H1 (cell line): Measurements from ENCODE around the gene GSTO2. TPM values are rescaled to one million over a fixed set of nuclear protein-coding genes. Genes with fewer than 3 reads are reported as not detected.

Source experiments
- CTCF ChIA-PET: fragments of 300-600 bp; sonication (Branson Sonifier 250); formaldehyde crosslinking; loops from one replicate; lab custom pipeline; 2021; ENCODE audit not compliant: partially characterized antibody; lab: Charles Lee
- POLR2A ChIA-PET: fragments of 300-600 bp; sonication (Branson Sonifier 250); formaldehyde crosslinking; loops from one replicate; lab custom pipeline; 2021; ENCODE audit warnings: inconsistent platforms; ENCODE audit not compliant: partially characterized antibody; lab: Charles Lee
- DNase-seq, 2 experiments: peaks; one replicate each; pipeline versions ENCODE4 v3.0.0 to v3.0.0-alpha.2; 2010 to 2022; ENCODE audit warnings: low spot score in 2 of 2, low read depth in 1 of 2, mixed read lengths in 1 of 2
- FAIRE-seq: peaks from 2 replicates; lab custom pipeline; 2011; peaks lifted over from hg19 to GRCh38; lab: Jason Lieb, UNC
- H2AFZ ChIP-seq: 2 replicates; pipeline ENCODE4 v1.8.1; 2012; ENCODE audit warnings: low read length, inconsistent platforms
- H2AK5ac ChIP-seq: 2 replicates; pipeline ENCODE4 v1.6.1; 2013; ENCODE audit warnings: low read depth, low read length
- H2BK120ac ChIP-seq: replicated peaks from 2 replicates; pipeline ENCODE3; 2013; ENCODE audit warnings: low read depth, low read length, inconsistent platforms
- H2BK12ac ChIP-seq: 2 replicates; pipeline ENCODE4 v1.6.1; 2013; ENCODE audit warnings: low read depth, low read length
- H2BK15ac ChIP-seq: 2 replicates; pipeline ENCODE4 v1.6.1; 2013; ENCODE audit warnings: low read length
- H2BK20ac ChIP-seq: 2 replicates; pipeline ENCODE4 v1.6.1; 2013; ENCODE audit warnings: low read length
- H2BK5ac ChIP-seq: 2 replicates; pipeline ENCODE4 v1.6.1; 2013; ENCODE audit warnings: low read depth, low read length
- H3K14ac ChIP-seq: 2 replicates; pipeline ENCODE4 v1.6.1; 2013; ENCODE audit warnings: inconsistent platforms; ENCODE audit not compliant: insufficient read length
- H3K18ac ChIP-seq: 2 replicates; pipeline ENCODE4 v1.6.1; 2013; ENCODE audit warnings: low read length; ENCODE audit errors: extremely low read depth
- H3K23ac ChIP-seq: 2 replicates; pipeline ENCODE4 v1.6.1; 2013; ENCODE audit warnings: inconsistent platforms; ENCODE audit not compliant: insufficient read length
- H3K23me2 ChIP-seq: 2 replicates; pipeline ENCODE4 v1.6.1; 2013; ENCODE audit warnings: low read depth, low read length
- H3K27ac ChIP-seq: 2 replicates; pipeline ENCODE4 v1.6.1; 2011; ENCODE audit warnings: low read depth, low read length, inconsistent platforms
- H3K27me3 ChIP-seq, 4 experiments: replicated peaks in 1 of 4; 1 replicate in 1 of 4; 2 replicates in 3 of 4; pipeline versions ENCODE4 v1.6.1 to v1.8.1; 2011 to 2013; ENCODE audit warnings: low read length in 3 of 4, mild to moderate bottlenecking in 3 of 4, inconsistent platforms in 2 of 4, mixed read lengths in 2 of 4, moderate library complexity in 1 of 4; ENCODE audit not compliant: control insufficient read depth in 3 of 4, insufficient read depth in 3 of 4; ENCODE audit errors: extremely low read depth in 1 of 4
- H3K36me3 ChIP-seq, 4 experiments: 2 replicates each; pipeline versions ENCODE4 v1.6.1 to v1.8.1; 2011 to 2013; ENCODE audit warnings: mild to moderate bottlenecking in 4 of 4, low read length in 3 of 4, moderate library complexity in 2 of 4, control low read depth in 1 of 4, inconsistent platforms in 1 of 4; ENCODE audit not compliant: insufficient read depth in 4 of 4, control insufficient read depth in 2 of 4
- H3K4ac ChIP-seq: replicated peaks from 2 replicates; pipeline ENCODE3; 2013; ENCODE audit warnings: low read length, low read depth, mixed read lengths, inconsistent platforms; ENCODE audit not compliant: insufficient read length
- H3K4me1 ChIP-seq, 4 experiments: replicated peaks in 1 of 4; 1 replicate in 1 of 4; 2 replicates in 3 of 4; pipeline versions ENCODE4 v1.6.1 to v1.8.1; 2011 to 2013; ENCODE audit warnings: low read length in 3 of 4, inconsistent platforms in 2 of 4, mixed read lengths in 1 of 4; ENCODE audit not compliant: insufficient read depth in 4 of 4, control insufficient read depth in 3 of 4
- H3K4me2 ChIP-seq, 2 experiments: 2 replicates each; pipeline versions ENCODE4 v1.6.1 to v1.8.1; 2011 to 2013; ENCODE audit warnings: low read depth in 2 of 2, low read length in 2 of 2, control low read depth in 1 of 2, inconsistent platforms in 1 of 2, mild to moderate bottlenecking in 1 of 2; ENCODE audit not compliant: insufficient read depth in 1 of 2
- H3K4me3 ChIP-seq, 4 experiments: fragments of 200-600, 300-600 bp in 1 of 4; sonication (generic), shearing (Covaris generic), sonication (Bioruptor Twin) in 1 of 4; 2 replicates each; pipeline versions ENCODE4 v1.5.1 to v1.8.1; 2011 to 2016; ENCODE audit warnings: low read length in 4 of 4, low read depth in 3 of 4, control low read depth in 2 of 4, inconsistent platforms in 2 of 4, mild to moderate bottlenecking in 2 of 4, mixed read lengths in 1 of 4, moderate library complexity in 1 of 4; ENCODE audit not compliant: insufficient read depth in 2 of 4; ENCODE audit errors: extremely low read depth in 1 of 4
- H3K56ac ChIP-seq: replicated peaks from 2 replicates; pipeline ENCODE3; 2013; ENCODE audit warnings: low read depth, mild to moderate bottlenecking, mixed read lengths, low read length, inconsistent platforms; ENCODE audit not compliant: insufficient read length
- H3K79me1 ChIP-seq: 2 replicates; pipeline ENCODE4 v1.6.1; 2013; ENCODE audit warnings: low read depth, low read length, control low read depth
- H3K79me2 ChIP-seq, 2 experiments: 2 replicates each; pipeline versions ENCODE4 v1.6.1 to v1.8.1; 2012 to 2013; ENCODE audit warnings: low read length in 2 of 2, mild to moderate bottlenecking in 2 of 2, inconsistent platforms in 1 of 2; ENCODE audit not compliant: insufficient read depth in 2 of 2, control insufficient read depth in 1 of 2
- H3K9ac ChIP-seq, 4 experiments: replicated peaks in 1 of 4; 1 replicate in 1 of 4; 2 replicates in 3 of 4; pipeline versions ENCODE4 v1.6.1 to v1.8.1; 2011 to 2013; ENCODE audit warnings: low read depth in 3 of 4, low read length in 3 of 4, control low read depth in 2 of 4, mild to moderate bottlenecking in 2 of 4, moderate library complexity in 2 of 4, inconsistent platforms in 1 of 4; ENCODE audit errors: extremely low read depth in 1 of 4
- H3K9me3 ChIP-seq, 2 experiments: 2 replicates each; pipeline versions ENCODE4 v1.6.1 to v1.8.1; 2012 to 2013; ENCODE audit warnings: mild to moderate bottlenecking in 2 of 2, moderate library complexity in 2 of 2, control low read depth in 1 of 2, inconsistent platforms in 1 of 2, low read depth in 1 of 2, low read length in 1 of 2, mixed read lengths in 1 of 2; ENCODE audit not compliant: insufficient read depth in 2 of 2
- H4K20me1 ChIP-seq, 2 experiments: replicated peaks in 1 of 2; 2 replicates each; pipeline versions ENCODE3 to v1.8.1; 2011 to 2013; ENCODE audit warnings: inconsistent platforms in 2 of 2, low read length in 2 of 2, mild to moderate bottlenecking in 1 of 2; ENCODE audit not compliant: insufficient read depth in 2 of 2, control insufficient read depth in 1 of 2
- H4K5ac ChIP-seq: 2 replicates; pipeline ENCODE4 v1.6.1; 2013; ENCODE audit warnings: low read length, low read depth, mixed read lengths, inconsistent platforms; ENCODE audit not compliant: insufficient read length
- H4K8ac ChIP-seq: 2 replicates; pipeline ENCODE4 v1.8.0; 2013; ENCODE audit warnings: mild to moderate bottlenecking, moderate library complexity, low read length, inconsistent platforms; ENCODE audit not compliant: insufficient read depth; ENCODE audit errors: extremely low read depth
- H4K91ac ChIP-seq: replicated peaks from 2 replicates; pipeline ENCODE3; 2013; ENCODE audit warnings: low read length, mixed read lengths, inconsistent platforms; ENCODE audit not compliant: insufficient read length
- ASH2L ChIP-seq: fragments of 200-600, 300-600 bp; sonication (generic); IDR thresholded peaks from one replicate; pipeline ENCODE4 v1.7.1; 2017; ENCODE audit warnings: low read length
- BCL11A ChIP-seq, 2 experiments: IDR thresholded peaks; one replicate each; pipeline ENCODE4 v1.6.1; 2011; ENCODE audit warnings: low read depth in 2 of 2, low read length in 2 of 2, mild to moderate bottlenecking in 2 of 2
- CTCF ChIP-seq, 3 experiments: IDR thresholded peaks; 1 replicate in 2 of 3; 2 replicates in 1 of 3; pipeline versions ENCODE4 v1.5.1 to v1.6.1; 2011; ENCODE audit warnings: low read length in 3 of 3, mild to moderate bottlenecking in 3 of 3, inconsistent platforms in 2 of 3, low read depth in 1 of 3, moderate library complexity in 1 of 3; ENCODE audit not compliant: insufficient read depth in 1 of 3; ENCODE audit errors: control extremely low read depth in 1 of 3
- HDAC6 ChIP-seq: IDR thresholded peaks from one replicate; pipeline ENCODE4 v1.7.1; 2012; ENCODE audit warnings: low read depth, mild to moderate bottlenecking, inconsistent platforms, low read length, moderate library complexity
- KDM4A ChIP-seq: IDR thresholded peaks from one replicate; pipeline ENCODE4 v1.7.1; 2012; ENCODE audit warnings: low read depth, mild to moderate bottlenecking, moderate library complexity, low read length, inconsistent platforms; ENCODE audit not compliant: severe bottlenecking
- RNF2 ChIP-seq: fragments of 200-900, 300-1000 bp; sonication (generic); IDR thresholded peaks from 2 replicates; pipeline ENCODE4 v1.7.1; 2016; ENCODE audit warnings: borderline replicate concordance, low read depth, mild to moderate bottlenecking, antibody characterized with exemption, low read length; ENCODE audit not compliant: poor library complexity, severe bottlenecking; ENCODE audit errors: missing control alignments
- SIN3A ChIP-seq, 2 experiments: IDR thresholded peaks in 1 of 2; conservative IDR thresholded peaks in 1 of 2; 2 replicates each; pipeline ENCODE4 v1.6.1; 2011 to 2012; ENCODE audit warnings: low read length in 2 of 2, improper control_type of control experiment in 1 of 2, low read depth in 1 of 2, mild to moderate bottlenecking in 1 of 2
- WGBS, 2 experiments: shearing (Covaris generic) in 1 of 2; methylation state at CpG; one replicate each; pipeline versions ENCODE4 v1.1.6 to v1.1.7; 2013 to 2015; ENCODE audit warnings: low lambda C conversion rate in 2 of 2, mixed read lengths in 2 of 2, inconsistent platforms in 1 of 2, low coverage in 1 of 2, missing lambda C conversion rate in 1 of 2; ENCODE audit not compliant: insufficient replicate concordance in 2 of 2, insufficient coverage in 1 of 2, insufficient read length in 1 of 2; ENCODE audit errors: extremely low coverage in 1 of 2, missing lambda C conversion rate in 1 of 2; 5-methylcytosine and 5-hydroxymethylcytosine counted together
- polyA plus RNA-seq, 7 experiments: library from polyadenylated mRNA; depleted of rRNA in 3 of 7; stranded (reverse) in 5 of 7; unstranded in 2 of 7; fragments of >200 nt in 5 of 7; fragments of 200-250 nt in 2 of 7; gene quantifications; 1 replicate in 5 of 7; 2 replicates in 1 of 7; 4 replicates in 1 of 7; pipeline versions ENCODE4 v1.2.1 to v1.2.3, GENCODE V29; 2011 to 2013; ENCODE audit warnings: missing spikeins in 2 of 7, mixed read lengths in 2 of 7
- total RNA-seq: library from RNA; stranded (reverse); fragmentation: NEBNext Ultra II Directional; extraction: Animal tissue kit (Norgen Biotek cat#: 25700); gene quantifications from 2 replicates; pipeline ENCODE4 v1.2.1, GENCODE V29; 2021

Gene GSTO2
- total and polyA plus RNA-seq, 2 of the 8 experiments (the other 6 are each of a cell fraction or from before 2014, with no cell fraction given), result 13.1 to 41.7 TPM

- H3K9me3 ChIP-seq, result no peaks in the 10 kb centered on the region
- POLR2A ChIA-PET, result interaction anchor here (3.0 to 4.2 kb wide), 2 partner anchors 11 to 19 kb away, joined by 19 to 37 read pairs; no protein-coding TSS in a partner anchor
- no peak overlapping the region for H4K91ac ChIP-seq
- H4K5ac ChIP-seq, result no peak overlapping the region
- no peak overlapping the region for H3K14ac ChIP-seq
- H3K27ac ChIP-seq, result no peak overlapping the region
- H3K36me3 ChIP-seq, result no peaks in the 10 kb centered on the region
- H2BK120ac ChIP-seq, result no peak overlapping the region
- H3K9ac ChIP-seq, result no peak overlapping the region
- 0 out of 2 replicates have a peak overlapping the region, but pooled peaks have one; percentile 68 for H2BK12ac ChIP-seq
- no peak overlapping the region for H3K23ac ChIP-seq
- CTCF ChIA-PET, result interaction anchor here (1.6 to 7.3 kb wide), 5 partner anchors 10 to 66 kb away, joined by 3 to 86 read pairs (median 31); no protein-coding TSS in a partner anchor
- no peak overlapping the region for H3K18ac ChIP-seq
- no peak for DNase-seq
- H2BK15ac ChIP-seq, result peak overlapping the region; percentile 50
- H2AK5ac ChIP-seq, result no peak overlapping the region
- no peak overlapping the region for H4K8ac ChIP-seq
- H4K20me1 ChIP-seq, result peaks cover 0 to 6% of the 10 kb centered on the region in 2 experiments
- H2BK5ac ChIP-seq, result no peak overlapping the region
- peaks cover 18% of the 10 kb centered on the region for H3K23me2 ChIP-seq
- H2BK20ac ChIP-seq, result peak overlapping the region; percentile 66; the same call in 1 of the 2 replicates
- H3K4me1 ChIP-seq, result peaks cover 12 to 21% (median 16%) of the 10 kb centered on the region in 4 experiments; a peak in 6 of 7 replicates
- H3K79me2 ChIP-seq, result peaks cover 11 to 26% of the 10 kb centered on the region in 2 experiments
- no peak for FAIRE-seq
- no peak overlapping the region for H3K4me3 ChIP-seq
- H3K79me1 ChIP-seq, result 0 out of 2 replicates have a peak, but pooled peaks cover 6% of the 10 kb centered on the region
- no peak overlapping the region for H3K4ac ChIP-seq
- H2AFZ ChIP-seq, result no peak overlapping the region
- H3K56ac ChIP-seq, result no peak overlapping the region
- H3K27me3 ChIP-seq, result peaks cover 0 to 2% (median 0%) of the 10 kb centered on the region in 4 experiments; a peak in 1 of 7 replicates
- 65% methylated on average over 4 of the region's 4 CpGs; no CpG with 5 or more reads in 1 of the 2 experiments for WGBS, 2 experiments
- peak overlapping the region in 1 of 2 experiments; percentile 93; a peak in 1 of 4 replicates for H3K4me2 ChIP-seq
- no peak for TF ChIP-seq BCL11A (IDR thresholded peaks at IDR 0.05; ENCODE audit: low read depth in 2 of 2, low read length in 2 of 2)
- no peak for TF ChIP-seq CTCF (IDR thresholded peaks at IDR 0.05; ENCODE audit: control extremely low read depth in 1 of 3, insufficient read depth in 1 of 3, low read depth in 1 of 3, low read length in 3 of 3)
- no peak for TF ChIP-seq SIN3A (conservative IDR thresholded peaks at IDR 0.05 in 1 of 2, IDR thresholded peaks at IDR 0.05 in 1 of 2; ENCODE audit: low read depth in 1 of 2, low read length in 2 of 2)
- TF ChIP-seq ASH2L, result no peak
- no peak for TF ChIP-seq HDAC6
- TF ChIP-seq RNF2, result no peak
- no peak for TF ChIP-seq KDM4A
Observed at GRCh38 chr10:104340111-104340526, 71.1 kb downstream of the GSTO2 start.
